Ecto neural progenitor cell (in vitro differentiated cells): ENCODE results near the gene USP32.

ENCODE experiments used
- DNase-seq: peaks from one replicate; pipeline ENCODE4 v3.0.0-alpha.2; 2018; ENCODE audit warnings: low spot score

The USP32 gene

GRCh38 chr17:60297760-60298401 lies 94.1 kb downstream of the USP32 start:
- DNase-seq = no peak

GRCh38 chr17:60296177-60296576 lies 95.8 kb downstream of the USP32 start:
- DNase-seq = no peak

DNA sequence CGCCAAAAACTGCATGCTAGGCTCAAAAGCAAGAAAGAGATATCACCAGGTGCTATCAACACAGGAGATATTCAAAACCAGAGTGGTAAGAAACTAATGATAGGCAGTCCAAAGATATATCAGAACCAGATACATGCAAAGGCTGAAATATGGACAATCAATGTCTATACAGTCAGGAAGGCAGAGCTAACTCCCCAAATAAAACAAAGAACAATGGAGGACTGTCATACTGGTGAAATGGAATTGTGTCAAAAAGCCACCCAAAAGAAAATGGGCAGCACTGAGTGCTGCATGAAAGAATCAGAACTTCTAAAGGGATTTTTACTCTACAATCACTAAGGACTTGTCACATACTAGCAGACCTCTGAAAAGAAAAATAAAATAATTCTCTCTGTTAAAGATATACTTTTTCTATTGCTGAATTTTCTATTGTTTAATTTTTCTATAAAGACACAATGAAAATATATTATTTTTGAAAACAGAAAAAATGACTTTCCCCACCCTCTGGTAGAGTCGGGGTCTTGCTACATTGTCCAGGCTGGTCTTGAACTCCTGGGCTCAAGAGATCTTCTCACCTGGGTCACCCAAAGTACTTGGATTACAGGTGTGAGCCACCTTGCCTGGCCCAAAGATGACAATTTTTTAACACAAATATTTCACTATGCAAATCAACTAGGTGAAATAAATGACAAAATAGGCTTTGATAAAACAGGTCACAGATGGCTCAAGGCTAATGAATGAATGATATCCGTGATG lies 98.2 kb downstream of the USP32 start:
- no peak for DNase-seq

DNA sequence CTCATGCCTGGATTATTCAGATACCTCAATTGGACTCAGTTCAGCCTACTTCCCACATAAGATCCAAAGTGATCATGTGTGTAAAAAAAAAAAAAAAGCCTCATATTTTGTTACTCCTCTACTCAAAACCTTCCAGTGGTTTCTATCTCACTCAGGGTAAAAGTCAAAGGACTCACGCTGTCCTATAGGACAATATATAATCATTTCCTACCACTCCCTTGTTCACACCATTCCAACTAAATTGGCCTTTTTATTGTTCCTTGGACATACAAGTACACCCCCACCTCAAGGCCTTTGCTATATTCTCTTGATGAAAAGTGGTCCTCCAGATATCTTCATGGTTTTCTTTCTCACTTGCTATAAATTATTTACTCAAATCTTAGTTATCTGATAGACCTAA lies 99.2 kb downstream of the USP32 start:
- no peak for DNase-seq

DNA sequence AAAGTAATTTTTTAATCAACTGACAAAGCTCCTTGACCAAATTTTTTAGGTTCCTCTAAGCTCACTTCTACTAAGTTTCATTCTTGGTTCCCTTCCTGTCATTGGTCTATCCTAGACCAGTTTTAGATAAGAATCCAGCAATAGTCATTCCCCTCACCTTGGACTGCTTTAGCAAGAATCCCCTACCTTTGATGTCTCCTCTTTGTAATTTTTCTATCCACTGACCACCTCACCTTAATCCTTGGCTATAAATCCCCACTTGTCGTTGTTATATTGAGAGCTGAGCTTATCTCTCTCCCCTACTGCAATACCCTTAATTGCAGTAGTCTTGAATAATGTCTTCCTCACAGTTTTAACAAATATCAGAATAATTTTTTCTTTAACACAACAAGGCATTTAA lies 107.2 kb downstream of the USP32 start:
- no peak for DNase-seq

- no peak for DNase-seq
Observed at GRCh38 chr17:60283816-60284215, 108.1 kb downstream of the USP32 start.

GRCh38 chr17:60280673-60281072 lies 111.3 kb downstream of the USP32 start:
- DNase-seq = no peak

GRCh38 chr17:60278237-60278636 lies 113.7 kb downstream of the USP32 start:
- no peak for DNase-seq

DNA sequence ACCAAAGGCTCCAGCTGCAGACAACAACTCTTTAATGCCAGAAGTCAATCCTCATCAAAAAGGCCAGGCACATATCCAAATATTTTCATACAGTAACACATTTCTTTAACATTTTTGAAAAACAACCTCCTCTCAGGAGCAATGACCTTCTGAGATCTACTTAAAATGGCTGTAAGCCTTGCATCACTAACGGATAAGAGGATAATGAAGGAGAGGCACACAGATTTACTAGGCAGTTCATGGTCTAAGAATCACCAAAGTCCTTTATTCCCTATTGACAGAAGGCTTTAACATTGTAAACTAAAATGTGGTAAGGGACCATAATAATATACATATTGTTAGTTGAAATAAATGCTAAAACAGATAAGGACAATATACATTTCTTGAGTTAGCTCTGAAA lies 114.7 kb downstream of the USP32 start:
- no peak for DNase-seq

- no peak for DNase-seq
Observed at GRCh38 chr17:60269417-60269816, 122.5 kb downstream of the USP32 start.

DNA sequence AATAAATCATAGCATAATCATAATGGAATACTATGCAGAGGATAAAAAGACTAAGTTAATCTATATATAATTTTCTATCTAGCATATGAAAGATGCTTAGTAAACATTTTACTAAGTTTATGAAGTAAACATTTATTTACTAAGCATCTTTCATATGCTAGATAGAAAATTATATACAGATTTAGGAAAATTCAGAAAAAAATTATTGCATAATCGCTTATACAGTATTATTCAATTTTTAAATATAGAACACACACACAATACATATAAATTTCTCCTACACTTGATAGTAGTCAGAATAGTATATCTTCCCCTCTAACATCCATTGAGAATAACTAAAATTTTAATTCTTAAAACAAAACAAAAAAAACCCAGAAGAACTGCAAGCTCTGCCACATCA lies 131.4 kb downstream of the USP32 start:
- no peak for DNase-seq

DNA sequence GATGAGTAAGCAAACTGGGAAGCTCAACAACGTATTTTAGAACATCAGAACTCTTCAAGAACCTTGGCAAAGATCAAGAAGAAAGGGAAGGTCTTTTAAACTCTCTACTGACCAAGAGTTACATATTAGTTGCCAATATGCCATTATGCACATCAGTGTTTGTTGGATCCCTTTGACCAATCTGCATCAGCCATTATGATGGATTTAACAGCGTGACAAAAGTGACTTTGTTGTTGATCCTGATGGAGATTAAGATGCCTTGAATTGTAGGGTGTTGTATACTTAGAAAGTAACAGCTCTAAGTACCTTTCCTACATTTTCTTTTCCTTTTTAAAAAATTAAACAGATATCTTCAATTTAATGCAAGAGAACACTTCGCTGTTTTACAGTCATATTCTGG lies 133.6 kb downstream of the USP32 start:
- DNase-seq = no peak

GRCh38 chr17:60256174-60256573 lies 135.8 kb downstream of the USP32 start:
- no peak for DNase-seq

GRCh38 chr17:60253048-60253447 lies 138.9 kb downstream of the USP32 start:
- DNase-seq = no peak

DNA sequence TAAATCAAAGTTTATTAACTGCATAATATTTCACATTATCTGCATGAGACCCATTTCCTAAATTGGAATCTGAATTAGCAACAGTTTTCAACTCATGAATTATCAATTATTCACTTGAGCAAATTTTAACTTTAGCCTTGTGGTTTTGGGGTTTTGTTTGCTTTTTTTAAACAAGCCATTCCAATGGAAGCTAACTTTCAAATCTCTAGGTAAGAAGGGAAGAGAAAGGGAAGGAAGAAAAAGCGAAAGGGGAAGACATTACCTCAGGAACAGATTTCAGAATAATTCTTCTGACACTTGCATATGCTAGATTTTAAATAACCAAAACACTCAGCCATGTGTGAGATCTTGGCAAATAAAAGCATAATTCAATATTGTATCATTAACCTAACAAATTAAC lies 139.5 kb downstream of the USP32 start:
- no peak for DNase-seq

DNA sequence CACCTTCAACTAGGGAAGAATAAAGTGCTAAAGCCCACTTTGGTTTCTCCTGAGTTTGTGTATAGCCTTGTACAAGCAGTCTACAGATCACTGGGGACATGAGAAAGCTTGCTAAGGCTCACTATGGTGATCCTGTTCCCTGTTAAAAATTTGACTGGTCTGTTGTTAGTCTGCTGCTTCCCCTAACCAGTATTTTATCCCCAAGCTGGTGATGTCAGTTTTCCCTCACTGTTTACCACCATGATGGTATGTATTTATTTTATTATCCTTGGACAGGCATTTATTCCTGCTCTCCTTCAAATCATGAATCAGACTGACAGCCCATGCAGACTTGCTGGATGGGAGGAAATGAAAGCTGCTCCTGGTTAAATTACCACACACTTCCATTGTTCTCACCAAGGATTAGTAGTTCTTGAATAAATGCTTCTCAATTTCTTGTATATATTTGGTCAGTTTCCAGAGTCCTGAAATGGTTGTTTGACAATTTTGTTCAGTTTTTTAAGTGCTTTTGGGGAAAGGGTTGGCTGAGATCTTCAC lies 142.6 kb downstream of the USP32 start:
- no peak for DNase-seq

DNA sequence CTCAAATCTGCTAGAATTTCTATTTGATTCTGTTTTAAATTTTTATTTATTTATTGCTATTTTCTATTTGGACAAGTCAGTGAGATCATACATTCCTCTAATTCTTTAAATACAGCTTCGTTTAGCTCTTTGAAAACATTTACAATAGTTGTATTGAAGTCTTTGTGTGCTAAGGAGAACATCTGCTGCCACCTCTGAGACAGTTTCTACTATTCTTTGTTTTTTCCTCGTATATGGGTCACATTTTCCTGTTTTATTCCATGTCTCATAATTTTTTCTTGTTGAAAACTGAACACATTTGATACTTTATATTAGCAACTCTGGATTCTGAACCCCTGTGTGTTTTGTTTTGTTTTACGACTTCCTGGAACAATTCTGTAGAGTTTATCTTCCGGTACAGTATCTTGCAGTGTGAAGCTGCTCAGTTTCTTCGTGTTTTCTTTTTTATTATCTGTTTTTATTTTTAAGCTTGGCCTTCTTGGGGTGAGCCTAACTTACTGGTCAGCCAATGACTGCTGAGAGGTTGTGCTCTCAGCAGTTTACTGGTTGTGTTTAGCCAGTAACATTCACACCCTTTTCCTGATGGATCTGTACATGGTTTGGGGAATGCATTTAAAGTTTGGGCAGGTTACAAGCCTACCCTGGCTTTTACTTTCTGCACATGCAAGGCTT lies 143.2 kb downstream of the USP32 start:
- no peak for DNase-seq

- no peak for DNase-seq
Observed at GRCh38 chr17:60247836-60248461, 144.0 kb downstream of the USP32 start.

GRCh38 chr17:60244656-60245055 lies 147.3 kb downstream of the USP32 start:
- no peak for DNase-seq

DNA sequence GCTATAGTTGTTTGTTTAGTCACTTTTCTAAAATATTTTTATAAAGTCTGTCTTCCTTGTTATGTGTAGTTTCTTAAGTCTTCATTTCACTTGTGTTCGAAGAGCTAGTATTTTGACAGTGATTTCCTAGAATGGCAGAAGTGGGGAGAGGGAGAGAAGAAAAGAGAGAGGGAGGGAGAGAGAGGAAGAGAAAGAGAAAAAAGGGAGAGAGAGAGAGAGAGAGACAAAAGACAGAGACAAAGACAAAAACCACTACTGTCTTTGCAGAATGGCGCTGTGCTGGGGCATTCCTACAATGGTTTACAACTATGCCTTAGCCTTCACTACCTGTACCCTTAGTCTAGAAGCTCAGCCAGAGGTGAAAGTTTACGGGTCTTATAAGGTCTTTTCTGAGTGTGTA lies 151.6 kb downstream of the USP32 start:
- no peak for DNase-seq

GRCh38 chr17:60231691-60232090 lies 160.2 kb downstream of the USP32 start:
- DNase-seq = no peak

GRCh38 chr17:60231234-60231633 lies 160.7 kb downstream of the USP32 start:
- DNase-seq = no peak

GRCh38 chr17:60230358-60230757 lies 161.6 kb downstream of the USP32 start:
- DNase-seq = no peak
